HuH-7 (cell line): Measurements from ENCODE around the gene FCMR.

Source experiments
- DNase-seq: peaks from one replicate; pipeline ENCODE4 v3.0.0; 2011; ENCODE audit warnings: low spot score

The FCMR gene

GRCh38 chr1:206921772-206922265 lies at the start of gene FCMR:
Gene FCMR (minus strand): TSS chr1:206921941. CDS start chr1:206921854, 87 bp downstream.
- DNase-seq: no peak

GRCh38 chr1:206971029-206971655 lies 49.4 kb upstream of the FCMR start:
- no peak for DNase-seq

- no peak for DNase-seq
These were observed 48.7 kb upstream of the FCMR start, which contains the start of gene FCAMR for GRCh38 chr1:206970446-206970845. Gene FCAMR (minus strand): TSS chr1:206970460. CDS start chr1:206970125, 335 bp downstream.

- no peak for DNase-seq
These were observed 47.3 kb upstream of the FCMR start for GRCh38 chr1:206969090-206969489.

GRCh38 chr1:206967096-206967849 lies 45.5 kb upstream of the FCMR start:
- no peak for DNase-seq

GRCh38 chr1:206965781-206966180 lies 44.0 kb upstream of the FCMR start:
- DNase-seq: no peak

GRCh38 chr1:206963740-206964139 lies 42.0 kb upstream of the FCMR start:
- no peak for DNase-seq

- no peak for DNase-seq
These were observed 41.5 kb upstream of the FCMR start for GRCh38 chr1:206963119-206963712.

GRCh38 chr1:206962272-206962671 lies 40.5 kb upstream of the FCMR start:
- no peak for DNase-seq

- no peak for DNase-seq
These were observed 39.9 kb upstream of the FCMR start for GRCh38 chr1:206961668-206962067.

- peak; percentile 26 for DNase-seq
These were observed 39.1 kb upstream of the FCMR start for GRCh38 chr1:206960676-206961386.

GRCh38 chr1:206958144-206958543 lies 36.4 kb upstream of the FCMR start:
- DNase-seq: no peak

- no peak for DNase-seq
These were observed 35.9 kb upstream of the FCMR start for GRCh38 chr1:206957639-206958038.

- DNase-seq: peak; percentile 39
These were observed 34.0 kb upstream of the FCMR start for GRCh38 chr1:206955476-206956451.

GRCh38 chr1:206954459-206955342 lies 33.0 kb upstream of the FCMR start:
- no peak for DNase-seq

GRCh38 chr1:206953626-206954025 lies 31.9 kb upstream of the FCMR start:
- DNase-seq: no peak

GRCh38 chr1:206953126-206953525 lies 31.4 kb upstream of the FCMR start:
- DNase-seq: no peak

- no peak for DNase-seq
These were observed 30.4 kb upstream of the FCMR start for GRCh38 chr1:206952171-206952570.

GRCh38 chr1:206951318-206952100 lies 29.8 kb upstream of the FCMR start:
- DNase-seq: peak; percentile 69
